HPDE6-E6E7 (cell line): ENCODE results near the gene JOSD1.

Source experiments
- DNase-seq: peaks from one replicate; pipeline ENCODE4 v3.0.0; 2011; ENCODE audit warnings: missing footprints; ENCODE audit errors: extremely low spot score

The JOSD1 gene

DNA sequence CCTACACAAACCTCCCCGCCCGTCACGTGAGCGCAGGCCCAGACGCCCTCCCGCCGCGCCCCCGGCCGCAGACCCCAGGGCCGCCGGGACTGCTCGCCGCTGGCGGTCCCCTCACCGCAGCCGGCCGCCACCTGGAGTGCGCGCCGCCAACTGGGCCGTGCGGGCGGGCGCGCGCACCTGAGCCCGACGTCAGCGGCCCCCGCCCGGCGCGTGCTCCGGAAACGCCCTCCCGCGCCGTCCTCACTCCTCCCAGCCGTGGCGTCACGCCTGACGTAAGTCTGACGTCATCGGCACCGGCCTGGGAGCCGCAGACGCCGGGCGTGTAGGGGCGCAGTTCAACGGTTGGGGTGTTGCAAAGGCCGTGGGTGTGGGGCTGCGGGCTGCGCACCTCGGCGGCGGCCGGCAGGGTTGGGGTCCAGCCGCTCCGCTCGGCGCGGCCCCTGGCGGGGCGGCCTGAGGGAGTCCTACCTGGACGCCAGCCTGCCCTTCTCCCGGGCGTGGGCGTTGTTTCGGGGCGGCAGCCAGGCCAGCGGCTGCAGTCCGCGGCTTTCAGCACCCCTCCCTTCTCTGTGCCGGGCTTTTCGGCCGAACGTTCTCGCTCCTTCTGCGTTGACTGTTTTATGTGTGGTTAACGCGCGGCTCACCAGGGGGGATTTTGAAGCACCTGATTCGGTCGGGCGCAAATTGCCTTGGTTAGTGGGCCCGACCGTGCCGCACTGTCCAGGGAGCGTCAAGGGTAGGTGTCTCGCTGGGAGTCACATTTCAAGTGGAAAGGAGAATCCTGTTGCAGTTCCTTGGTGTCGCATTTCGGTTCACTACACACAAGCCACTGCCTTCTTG, at the start of gene JOSD1:
Gene JOSD1, minus strand, starts transcription at position 155 of the 840 bp plus-strand sequence. CDS start 956 bp downstream, outside the sequence.
- DNase-seq: peak; percentile 70

DNA sequence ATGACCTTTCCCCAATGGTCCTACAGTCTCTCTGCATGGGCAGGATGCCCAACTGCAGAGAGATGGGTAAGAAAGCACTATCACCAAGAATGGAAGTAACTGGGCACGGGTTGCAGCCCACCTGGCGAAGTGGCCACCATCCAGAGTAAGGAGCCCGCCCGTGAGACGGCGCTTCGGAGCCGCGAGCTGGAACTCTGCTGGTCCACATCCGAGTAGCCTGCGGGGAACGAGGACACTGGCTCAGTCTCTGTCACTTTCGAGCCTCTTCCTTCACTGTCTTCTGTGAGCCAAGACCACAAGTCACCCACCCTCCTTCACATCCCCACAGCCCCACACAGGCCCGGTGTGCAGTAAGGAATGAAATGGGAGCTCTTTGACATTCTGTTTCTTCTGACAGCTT, 49.4 kb upstream of the JOSD1 start:
- DNase-seq: no peak

DNA sequence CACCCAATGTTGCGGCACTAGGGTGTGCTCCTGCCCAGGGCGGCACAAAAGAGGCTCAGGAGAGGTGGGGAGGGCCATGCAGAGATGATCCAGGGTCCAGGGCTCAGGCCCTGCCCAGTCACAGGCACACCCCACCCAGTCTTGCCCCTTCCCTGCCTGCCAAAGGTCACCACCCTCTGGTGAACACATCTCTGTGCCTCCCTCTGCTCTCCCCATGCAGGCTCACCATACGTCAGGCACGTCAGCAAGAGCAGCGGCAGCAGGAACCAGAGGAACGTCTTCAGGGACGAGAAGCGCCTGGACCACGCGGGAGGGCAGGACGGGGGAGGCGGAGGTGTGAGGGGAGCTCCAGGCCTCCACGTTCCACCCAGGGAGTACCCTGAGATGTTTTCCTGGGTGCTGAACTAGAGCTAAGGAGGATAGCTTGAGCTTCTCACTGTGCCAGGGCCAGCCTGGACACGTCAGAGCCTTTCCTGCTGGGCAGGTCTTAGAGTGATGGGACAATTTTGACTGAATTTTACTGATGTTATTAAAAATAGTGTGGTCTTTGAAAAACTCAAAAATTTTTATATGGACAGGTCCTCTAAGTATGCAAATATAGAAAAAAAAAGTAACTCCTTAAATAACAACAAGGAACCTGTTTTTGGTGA, 47.9 kb upstream of the JOSD1 start:
- peak; percentile 48 for DNase-seq

DNA sequence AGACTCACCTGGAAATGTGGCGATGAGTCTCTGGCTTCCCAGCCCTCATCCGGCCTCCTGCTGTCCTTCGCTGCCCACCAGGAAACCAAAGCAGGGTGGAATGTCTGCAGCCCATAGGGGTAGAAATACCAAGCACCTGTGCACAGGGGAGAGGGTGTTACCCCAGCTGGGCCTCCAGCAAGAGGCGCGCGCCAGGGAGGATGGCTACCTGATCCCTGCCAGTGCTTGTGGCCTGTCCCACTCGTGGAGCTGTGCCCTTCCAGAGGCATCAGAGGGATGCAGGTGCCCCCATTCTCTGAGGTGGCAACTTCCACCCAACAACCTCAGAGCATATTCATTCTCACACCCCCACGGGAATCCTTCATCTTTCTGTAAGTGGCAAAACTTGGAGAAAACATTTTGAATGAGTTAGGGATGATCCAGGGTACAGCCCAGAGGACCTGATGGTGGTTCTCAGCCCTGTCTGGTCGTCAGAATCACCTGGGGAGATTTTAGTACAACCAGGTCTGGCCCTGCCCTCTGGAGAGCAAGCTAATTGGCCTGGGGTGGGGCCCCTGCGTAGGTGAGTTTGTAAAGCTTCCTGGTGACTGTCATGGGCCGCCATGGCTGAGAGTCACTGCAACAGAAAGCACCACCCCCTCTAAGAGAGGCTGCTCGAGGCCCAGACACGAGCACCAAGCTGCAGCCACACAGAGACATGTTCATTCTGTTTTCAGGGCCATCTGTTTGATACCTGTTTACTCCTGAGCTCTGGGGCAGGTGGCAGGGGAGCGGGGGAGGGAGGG, 45.1 kb upstream of the JOSD1 start:
- DNase-seq: no peak

- DNase-seq: no peak
Measured at GRCh38 chr22:38744981-38745380, 44.2 kb upstream of the JOSD1 start.

- DNase-seq: no peak
Measured at GRCh38 chr22:38742176-38742942, 41.6 kb upstream of the JOSD1 start.

DNA sequence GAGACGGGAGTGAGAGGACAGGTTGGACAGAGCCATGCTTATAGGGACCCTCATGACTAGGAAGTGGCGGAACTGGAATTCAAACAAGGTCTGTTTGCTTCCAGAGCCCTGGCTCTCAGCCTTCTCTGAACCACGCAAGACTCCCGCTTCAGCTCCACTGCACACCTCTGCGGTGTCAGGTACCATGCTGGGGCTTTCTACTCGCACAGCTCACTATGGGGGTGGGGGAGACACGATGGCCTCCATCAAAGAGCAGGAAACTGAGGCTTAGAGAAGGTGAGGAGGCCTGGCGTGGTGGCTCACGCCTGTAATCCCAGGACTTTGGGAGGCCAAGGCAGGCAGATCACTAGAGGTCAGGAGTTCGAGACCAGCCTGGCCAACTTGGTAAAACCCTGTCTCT, 40.8 kb upstream of the JOSD1 start:
- no peak for DNase-seq

DNA sequence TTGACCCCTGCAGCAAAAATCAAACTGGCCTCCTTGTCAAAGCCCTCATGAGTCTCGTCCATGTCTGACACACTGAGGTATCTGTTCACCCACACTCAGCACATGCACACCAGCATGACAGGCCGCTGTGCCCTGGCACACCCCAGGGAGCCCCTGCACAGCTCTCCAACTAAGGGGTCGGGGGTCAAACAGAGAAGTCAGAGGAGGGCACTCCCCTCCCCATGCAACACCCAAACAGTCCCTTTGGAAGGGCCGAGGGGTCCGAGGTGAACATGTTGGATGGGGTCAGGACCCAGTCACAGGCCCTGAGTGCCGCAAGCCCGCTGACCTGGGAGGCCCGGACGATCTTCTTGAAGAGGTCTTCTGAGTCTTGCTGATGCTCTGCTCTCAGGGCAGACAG, 40.4 kb upstream of the JOSD1 start:
- no peak for DNase-seq

GRCh38 chr22:38740754-38741153, 40.0 kb upstream of the JOSD1 start:
- DNase-seq: no peak

GRCh38 chr22:38740116-38740723, 39.5 kb upstream of the JOSD1 start:
- DNase-seq: no peak

- no peak for DNase-seq
Measured at GRCh38 chr22:38739300-38740055, 38.7 kb upstream of the JOSD1 start.

GRCh38 chr22:38738475-38739070, 37.8 kb upstream of the JOSD1 start:
- DNase-seq: no peak

GRCh38 chr22:38737302-38738060, 36.7 kb upstream of the JOSD1 start:
- no peak for DNase-seq

DNA sequence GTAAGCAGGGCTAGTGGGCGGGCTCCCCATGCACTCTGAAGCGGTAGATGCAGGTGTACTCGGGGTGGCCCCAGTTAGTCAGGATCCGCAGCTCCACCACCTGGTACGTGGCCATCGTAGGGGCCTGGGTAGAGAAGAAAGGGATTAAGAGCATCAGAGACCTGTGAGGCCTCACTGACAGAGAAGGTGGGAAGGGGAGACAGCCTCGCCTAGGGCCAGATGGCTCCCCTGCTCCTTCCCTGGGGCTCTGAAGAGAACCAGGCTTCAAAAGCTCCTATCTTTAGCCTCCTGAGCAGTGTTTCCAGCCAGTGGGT, 35.5 kb upstream of the JOSD1 start:
- DNase-seq: no peak

GRCh38 chr22:38735465-38736256, 34.9 kb upstream of the JOSD1 start:
- no peak for DNase-seq

- DNase-seq: no peak
Measured at GRCh38 chr22:38735126-38735464, 34.4 kb upstream of the JOSD1 start.

DNA sequence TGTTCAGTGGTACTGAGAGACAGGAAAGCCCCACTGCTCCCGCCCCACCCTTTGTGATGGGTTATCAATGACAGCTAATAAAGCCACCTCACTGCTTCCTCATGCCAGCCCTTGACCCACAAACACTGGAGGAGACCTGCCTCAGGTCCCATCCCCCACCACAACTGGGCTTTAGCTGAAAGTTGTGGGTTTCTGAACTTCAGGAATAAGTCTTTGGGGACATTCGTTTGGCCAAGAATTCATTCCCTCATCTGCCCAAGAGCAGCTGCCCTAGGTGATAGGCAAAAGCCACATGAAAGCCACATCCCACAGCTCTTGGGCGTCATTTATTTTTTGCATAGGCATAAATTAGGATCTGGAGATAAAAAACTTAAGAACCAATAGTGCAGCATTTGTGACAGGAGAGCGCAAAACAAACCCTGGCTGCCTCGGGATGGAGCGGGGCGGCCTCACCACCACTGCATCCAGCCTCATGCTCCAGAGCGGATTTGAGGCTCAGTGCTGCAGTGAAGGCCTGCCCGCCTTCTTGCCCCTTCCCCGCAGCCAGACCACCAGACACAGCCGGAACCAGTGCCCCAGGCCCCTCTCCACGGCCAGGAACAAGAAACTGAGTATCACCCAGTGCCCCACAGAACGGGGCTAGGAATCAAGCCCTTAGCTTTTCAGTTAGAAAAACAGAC, 33.8 kb upstream of the JOSD1 start:
- no peak for DNase-seq

DNA sequence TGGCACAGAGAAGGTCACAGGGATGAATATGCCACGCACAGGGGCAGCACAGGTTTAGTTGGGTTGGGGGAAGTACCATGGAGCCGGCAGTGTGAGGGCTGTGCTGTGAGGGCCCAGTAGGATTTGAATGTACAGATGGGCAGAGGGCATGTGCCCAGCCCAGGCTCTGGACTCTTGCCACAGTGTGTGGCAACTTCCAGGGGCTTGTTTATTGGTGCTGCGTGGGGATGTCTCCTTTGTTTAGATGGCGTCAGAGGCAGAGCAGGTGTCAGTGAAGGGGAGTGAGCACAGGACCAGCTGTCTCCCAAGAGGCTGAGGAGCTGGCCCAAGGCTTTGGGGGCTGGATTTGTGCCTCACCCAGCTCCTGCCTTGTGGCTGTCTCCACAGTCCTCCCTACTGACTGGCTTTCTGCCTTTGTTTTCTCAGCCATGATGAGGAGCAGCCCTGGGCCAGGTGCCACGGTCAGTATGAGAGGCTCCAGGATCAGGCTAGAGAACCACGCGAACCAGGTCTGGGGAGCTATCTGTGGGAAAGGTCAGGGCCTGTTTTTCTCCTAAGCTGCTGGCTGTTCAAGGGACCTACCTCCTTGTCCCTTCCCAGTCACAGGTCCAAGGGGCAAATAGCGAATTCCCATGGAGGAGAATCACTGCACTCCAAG, 33.1 kb upstream of the JOSD1 start:
- DNase-seq: no peak
